Osteocyte (in vitro differentiated cells): ENCODE data around the gene ARHGAP9. TPM values are rescaled to one million over a fixed set of nuclear protein-coding genes. Genes with fewer than 3 reads are reported as not detected.
A peak's percentile ranks its signal among the peaks of the same experiment; 100 is the strongest.
"Not testable (repeated sequence)": the region's sequence is repeated elsewhere in the genome, so short reads cannot be mapped to it uniquely, and the experiment has no call there.

ENCODE experiments used
- DNase-seq: peaks from one replicate; pipeline ENCODE4 v3.0.0; 2021; ENCODE audit warnings: mixed read lengths; ENCODE audit not compliant: unreplicated experiment; ENCODE audit errors: extremely low spot score
- H3K27ac Mint-ChIP-seq: one replicate; pipeline ENCODE4 v1.8.0; 2021; ENCODE audit warnings: mild to moderate bottlenecking, mixed read lengths; ENCODE audit not compliant: unreplicated experiment
- H3K27me3 Mint-ChIP-seq: one replicate; pipeline ENCODE4 v1.8.0; 2021; ENCODE audit warnings: mixed read lengths; ENCODE audit not compliant: unreplicated experiment
- H3K36me3 Mint-ChIP-seq: one replicate; pipeline ENCODE4 v1.8.0; 2021; ENCODE audit warnings: mixed read lengths; ENCODE audit not compliant: unreplicated experiment
- H3K4me1 Mint-ChIP-seq: one replicate; pipeline ENCODE4 v1.8.0; 2021; ENCODE audit warnings: mixed read lengths; ENCODE audit not compliant: unreplicated experiment
- H3K4me3 Mint-ChIP-seq: one replicate; pipeline ENCODE4 v1.8.0; 2021; ENCODE audit warnings: mild to moderate bottlenecking, moderate library complexity, mixed read lengths; ENCODE audit not compliant: unreplicated experiment
- H3K9me3 Mint-ChIP-seq: one replicate; pipeline ENCODE4 v1.8.0; 2021; ENCODE audit warnings: mixed read lengths; ENCODE audit not compliant: unreplicated experiment
- CTCF ChIP-seq: fragments of 200-600 bp; sonication (generic); IDR thresholded peaks from 2 replicates; pipeline ENCODE4 v1.5.0; 2021; ENCODE audit warnings: antibody characterized with exemption, mild to moderate bottlenecking, moderate library complexity
- total RNA-seq: library from RNA; stranded (reverse); gene quantifications from 2 replicates; pipeline ENCODE4 v1.2.1, GENCODE V29; 2021

The ARHGAP9 gene
- total RNA-seq, 1 donor from 2014 or later = 1.5 TPM

- Mint-ChIP-seq H3K9me3 (no peaks in the 10 kb centered on the region), H3K27me3 (no peaks in the 10 kb centered on the region), H3K4me3 (peak overlapping the region; percentile 93), H3K27ac (peak overlapping the region; percentile 99), H3K36me3 (peaks cover 43% of the 10 kb centered on the region), H3K4me1 (peaks cover 70% of the 10 kb centered on the region)
- no peak for TF ChIP-seq CTCF
- no peak for DNase-seq
Observed at GRCh38 chr12:57519796-57520052, 40.1 kb upstream of the ARHGAP9 start.

- Mint-ChIP-seq H3K9me3 (no peaks in the 10 kb centered on the region), H3K4me3 (peak overlapping the region; percentile 93), H3K27ac (peak overlapping the region; percentile 99), H3K27me3 (no peaks in the 10 kb centered on the region), H3K36me3 (peaks cover 43% of the 10 kb centered on the region), H3K4me1 (peaks cover 67% of the 10 kb centered on the region)
- DNase-seq = no peak
- no peak for TF ChIP-seq CTCF
Observed at GRCh38 chr12:57518920-57519795, 39.5 kb upstream of the ARHGAP9 start.

- TF ChIP-seq CTCF = no peak
- Mint-ChIP-seq H3K9me3 (no peaks in the 10 kb centered on the region), H3K4me1 (peaks cover 59% of the 10 kb centered on the region), H3K36me3 (peaks cover 44% of the 10 kb centered on the region), H3K4me3 (peak overlapping the region; percentile 93), H3K27ac (peak overlapping the region; percentile 99), H3K27me3 (no peaks in the 10 kb centered on the region)
- DNase-seq = no peak
Observed at GRCh38 chr12:57518176-57518919, 38.7 kb upstream of the ARHGAP9 start.

GRCh38 chr12:57517718-57518117, 38.1 kb upstream of the ARHGAP9 start:
- H3K4me1 Mint-ChIP-seq = peaks cover 56% of the 10 kb centered on the region
- not testable (repeated sequence) for H3K9me3 Mint-ChIP-seq, DNase-seq, H3K27me3 Mint-ChIP-seq
- peak overlapping the region; percentile 99 for H3K27ac Mint-ChIP-seq
- H3K4me3 Mint-ChIP-seq = peak overlapping the region; percentile 93
- H3K36me3 Mint-ChIP-seq = peaks cover 51% of the 10 kb centered on the region

- H3K4me1 Mint-ChIP-seq = peaks cover 54% of the 10 kb centered on the region
- peak overlapping the region; percentile 99 for H3K27ac Mint-ChIP-seq
- peak overlapping the region; percentile 93 for H3K4me3 Mint-ChIP-seq
- no peak for TF ChIP-seq CTCF
- no peaks in the 10 kb centered on the region for H3K9me3 Mint-ChIP-seq
- DNase-seq = no peak
- peaks cover 56% of the 10 kb centered on the region for H3K36me3 Mint-ChIP-seq
- no peaks in the 10 kb centered on the region for H3K27me3 Mint-ChIP-seq
Observed at GRCh38 chr12:57517187-57517586, 37.5 kb upstream of the ARHGAP9 start.
